A172 (cell line): Measurements from ENCODE around the gene RPS6KL1. TPM values are rescaled to one million over a fixed set of nuclear protein-coding genes. Genes with fewer than 3 reads are reported as not detected.

Experiments
- DNase-seq: peaks from one replicate; pipeline ENCODE4 v3.0.0-alpha.2; 2015; ENCODE audit warnings: low spot score
- total RNA-seq: library from RNA; depleted of rRNA; stranded (reverse); fragments of >200 nt; shearing (Covaris generic); gene quantifications from 2 replicates; pipeline ENCODE4 v1.2.3, GENCODE V29; 2014; rRNA removed

RPS6KL1 gene
- total RNA-seq, 1 experiment from 2014 or later, result not detected

GRCh38 chr14:74859757-74860552 lies 63.1 kb downstream of the RPS6KL1 start:
- no peak for DNase-seq

- no peak for DNase-seq
Measured at GRCh38 chr14:74858022-74858421, 65.0 kb downstream of the RPS6KL1 start.

GRCh38 chr14:74856366-74856765 lies 66.7 kb downstream of the RPS6KL1 start:
- no peak for DNase-seq

GRCh38 chr14:74855945-74856344 lies 67.1 kb downstream of the RPS6KL1 start:
- DNase-seq, result no peak

- DNase-seq, result no peak
Measured at GRCh38 chr14:74855021-74855420, 68.0 kb downstream of the RPS6KL1 start.

Other genes with a start within 250 kb of the RPS6KL1 start
- gene AREL1, start 210.2 kb downstream of the RPS6KL1 start, total RNA-seq, result 15.9 and 25.9 TPM in 2 replicates
- 9.5 and 18.6 TPM in 2 replicates for gene FCF1, start 210.1 kb downstream of the RPS6KL1 start, total RNA-seq
- gene YLPM1, start 159.9 kb downstream of the RPS6KL1 start, total RNA-seq, result 9.2 and 11.1 TPM in 2 replicates
- not detected in 2 replicates for gene PROX2, start 47.1 kb downstream of the RPS6KL1 start, total RNA-seq
- gene DLST, start 41.3 kb downstream of the RPS6KL1 start, total RNA-seq, result 17.3 and 26.5 TPM in 2 replicates
- gene PGF, start 32.3 kb upstream of the RPS6KL1 start, total RNA-seq, result 2.2 and 8.8 TPM in 2 replicates
- 43.5 and 63.3 TPM in 2 replicates for gene EIF2B2, start 79.7 kb upstream of the RPS6KL1 start, total RNA-seq
- gene MLH3, start 128.2 kb upstream of the RPS6KL1 start, total RNA-seq, result 4.9 and 7.7 TPM in 2 replicates
- 28.9 and 31.3 TPM in 2 replicates for gene ACYP1, start 140.8 kb upstream of the RPS6KL1 start, total RNA-seq
- 1.7 and 2.0 TPM in 2 replicates for gene ZC2HC1C, start 146.4 kb upstream of the RPS6KL1 start, total RNA-seq
- gene NEK9, start 203.8 kb upstream of the RPS6KL1 start, total RNA-seq, result 0.03 and 0.14 TPM in 2 replicates